Measurements from ENCODE around the gene SLC7A9. TPM values are rescaled to one million over a fixed set of nuclear protein-coding genes. Genes with fewer than 3 reads are reported as not detected.
A peak's percentile ranks its signal among the peaks of the same experiment; 100 is the strongest.
"Not testable (repeated sequence)": the region's sequence is repeated elsewhere in the genome, so short reads cannot be mapped to it uniquely, and the experiment has no call there.

SLC7A9 gene
- total and polyA plus RNA-seq, 4 experiments from 2014 or later = 0.86 to 1.5 TPM; not detected in 2

DNA sequence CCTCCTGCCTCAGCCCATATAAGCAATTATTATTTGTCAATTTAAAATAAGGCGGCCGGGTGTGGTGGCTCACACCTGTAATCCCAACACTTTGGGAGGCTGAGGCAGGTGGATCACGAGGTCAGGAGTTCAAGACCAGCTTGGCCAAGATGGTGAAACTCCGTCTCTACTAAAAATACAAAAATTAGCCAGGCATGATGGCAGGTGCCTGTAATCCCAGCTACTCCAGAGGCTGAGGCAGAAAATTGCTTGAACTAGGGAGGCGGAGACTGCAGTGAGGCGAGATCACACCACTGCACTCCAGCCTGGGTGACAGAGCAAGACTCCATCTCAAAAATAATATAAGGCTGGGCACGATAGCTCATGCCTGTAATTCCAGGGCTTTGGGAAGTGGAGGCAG lies 12.7 kb downstream of the SLC7A9 start:
- H3K27ac ChIP-seq (ENCODE audit: low read depth, low read length); H3K9me3 ChIP-seq (ENCODE audit: control insufficient read depth in 1 of 2, low read length in 2 of 2); H3K4me1 ChIP-seq (ENCODE audit: insufficient read depth, low read length); H3K9me3 Mint-ChIP-seq; H3K27me3 Mint-ChIP-seq; H3K36me3 ChIP-seq (ENCODE audit: insufficient read depth, low read length); H3K4me1 Mint-ChIP-seq; POLR2A ChIA-PET (ENCODE audit: partially characterized antibody); intact Hi-C loops (cut with micrococcal nuclease); CTCF ChIA-PET (ENCODE audit: partially characterized antibody); H3K27me3 ChIP-seq (ENCODE audit: insufficient read depth, low read length); DNase-seq; H3K27ac Mint-ChIP-seq; H3K4me3 Mint-ChIP-seq; H3K36me3 Mint-ChIP-seq; H3K4me3 ChIP-seq (ENCODE audit: low read length in 2 of 2): not testable (repeated sequence)

- CTCF ChIA-PET (ENCODE audit: partially characterized antibody) = no interaction called here
- no peak overlapping the region for H3K27ac Mint-ChIP-seq
- POLR2A ChIA-PET (ENCODE audit: partially characterized antibody) = no interaction called here
- no peak for DNase-seq
- Histone ChIP-seq H3K9me3 (ENCODE audit: control insufficient read depth in 1 of 2, low read length in 2 of 2) (no peaks in the 10 kb centered on the region), H3K36me3 (ENCODE audit: insufficient read depth, low read length) (no peaks in the 10 kb centered on the region), H3K4me3 (ENCODE audit: low read length in 2 of 2) (no peak overlapping the region), H3K27me3 (ENCODE audit: insufficient read depth, low read length) (no peaks in the 10 kb centered on the region), H3K4me1 (ENCODE audit: insufficient read depth, low read length) (no peaks in the 10 kb centered on the region), H3K27ac (ENCODE audit: low read depth, low read length) (no peak overlapping the region)
- H3K27me3 Mint-ChIP-seq = no peaks in the 10 kb centered on the region
- H3K4me3 Mint-ChIP-seq = no peak overlapping the region
- peaks cover 0 to 10% (median 1%) of the 10 kb centered on the region in 8 donors for H3K9me3 Mint-ChIP-seq
- intact Hi-C loops (cut with micrococcal nuclease) = no loop called here
- no peaks in the 10 kb centered on the region for H3K36me3 Mint-ChIP-seq
- H3K4me1 Mint-ChIP-seq = no peaks in the 10 kb centered on the region
Measured at GRCh38 chr19:32852216-32852615, 17.4 kb downstream of the SLC7A9 start.

DNA sequence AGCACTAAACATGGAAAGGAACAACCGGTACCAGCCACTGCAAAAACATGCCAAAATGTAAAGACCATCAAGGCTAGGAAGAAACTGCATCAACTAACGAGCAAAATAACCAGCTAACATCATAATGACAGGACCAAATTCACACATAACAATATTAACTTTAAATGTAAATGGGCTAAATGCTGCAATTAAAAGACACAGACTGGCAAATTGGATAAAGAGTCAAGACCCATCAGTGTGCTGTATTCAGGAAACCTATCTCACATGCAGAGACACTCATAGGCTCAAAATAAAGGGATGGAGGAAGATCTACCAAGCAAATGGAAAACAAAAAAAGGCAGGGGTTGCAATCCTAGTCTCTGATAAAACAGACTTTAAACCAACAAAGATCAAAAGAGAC lies 21.5 kb downstream of the SLC7A9 start:
- CTCF ChIA-PET (ENCODE audit: partially characterized antibody); H3K4me1 ChIP-seq (ENCODE audit: insufficient read depth, low read length); H3K27ac ChIP-seq (ENCODE audit: low read depth, low read length); H3K27me3 ChIP-seq (ENCODE audit: insufficient read depth, low read length); DNase-seq; intact Hi-C loops (cut with micrococcal nuclease); H3K36me3 ChIP-seq (ENCODE audit: insufficient read depth, low read length); H3K4me3 Mint-ChIP-seq; H3K27me3 Mint-ChIP-seq; H3K4me3 ChIP-seq (ENCODE audit: low read length in 2 of 2); POLR2A ChIA-PET (ENCODE audit: partially characterized antibody); H3K9me3 ChIP-seq (ENCODE audit: control insufficient read depth in 1 of 2, low read length in 2 of 2); H3K27ac Mint-ChIP-seq; H3K36me3 Mint-ChIP-seq; H3K9me3 Mint-ChIP-seq: not testable (repeated sequence)
- H3K4me1 Mint-ChIP-seq = peaks cover 0 to 18% (median 6%) of the 10 kb centered on the region in 4 donors

- Histone ChIP-seq H3K36me3 (ENCODE audit: insufficient read depth, low read length) (no peaks in the 10 kb centered on the region), H3K4me1 (ENCODE audit: insufficient read depth, low read length) (no peaks in the 10 kb centered on the region), H3K4me3 (ENCODE audit: low read length in 2 of 2) (no peak overlapping the region), H3K27me3 (ENCODE audit: insufficient read depth, low read length) (no peaks in the 10 kb centered on the region), H3K9me3 (ENCODE audit: control insufficient read depth in 1 of 2, low read length in 2 of 2) (no peaks in the 10 kb centered on the region), H3K27ac (ENCODE audit: low read depth, low read length) (no peak overlapping the region)
- Mint-ChIP-seq H3K9me3 (peaks cover 0 to 30% (median 18%) of the 10 kb centered on the region in 8 donors), H3K36me3 (peaks cover 2 to 15% of the 10 kb centered on the region in 2 donors), H3K27ac (no peak overlapping the region), H3K27me3 (no peaks in the 10 kb centered on the region), H3K4me1 (peaks cover 0 to 22% (median 8%) of the 10 kb centered on the region in 4 donors), H3K4me3 (no peak overlapping the region)
- ChIA-PET POLR2A (ENCODE audit: partially characterized antibody) (no interaction called here), CTCF (ENCODE audit: partially characterized antibody) (interaction anchor here (0.5 kb wide), 1 partner anchor 10 kb away, joined by 4 read pairs; no protein-coding TSS in a partner anchor)
- intact Hi-C loops (cut with micrococcal nuclease) = no loop called here
- DNase-seq = no peak
Measured at GRCh38 chr19:32843716-32844245, 25.8 kb downstream of the SLC7A9 start.

- Mint-ChIP-seq H3K36me3 (peaks cover 2 to 15% of the 10 kb centered on the region in 2 donors), H3K27ac (no peak overlapping the region), H3K4me3 (no peak overlapping the region), H3K27me3 (peaks cover 0 to under 1% of the 10 kb centered on the region in 2 donors), H3K9me3 (peaks cover 0 to 31% (median 15%) of the 10 kb centered on the region in 8 donors), H3K4me1 (peaks cover 4 to 27% (median 9%) of the 10 kb centered on the region in 4 donors)
- POLR2A ChIA-PET (ENCODE audit: partially characterized antibody) = no interaction called here
- intact Hi-C loops (cut with micrococcal nuclease) = no loop called here
- Histone ChIP-seq H3K27ac (ENCODE audit: low read depth, low read length) (no peak overlapping the region), H3K4me1 (ENCODE audit: insufficient read depth, low read length) (no peaks in the 10 kb centered on the region), H3K9me3 (ENCODE audit: control insufficient read depth in 1 of 2, low read length in 2 of 2) (no peaks in the 10 kb centered on the region), H3K4me3 (ENCODE audit: low read length in 2 of 2) (no peak overlapping the region), H3K27me3 (ENCODE audit: insufficient read depth, low read length) (no peaks in the 10 kb centered on the region), H3K36me3 (ENCODE audit: insufficient read depth, low read length) (no peaks in the 10 kb centered on the region)
- no peak for DNase-seq
- CTCF ChIA-PET (ENCODE audit: partially characterized antibody) = no interaction called here
Measured at GRCh38 chr19:32842061-32842460, 27.5 kb downstream of the SLC7A9 start.

GRCh38 chr19:32837531-32837930 lies 32.0 kb downstream of the SLC7A9 start:
- Mint-ChIP-seq H3K4me1 (peaks cover 4 to 11% (median 6%) of the 10 kb centered on the region in 4 donors), H3K36me3 (peaks cover 2 to 15% of the 10 kb centered on the region in 2 donors), H3K27me3 (peaks cover 0 to 2% of the 10 kb centered on the region in 2 donors), H3K27ac (no peak overlapping the region), H3K9me3 (peaks cover 0 to 24% (median 15%) of the 10 kb centered on the region in 8 donors), H3K4me3 (no peak overlapping the region)
- no peak for DNase-seq
- CTCF ChIA-PET (ENCODE audit: partially characterized antibody) = no interaction called here
- Histone ChIP-seq H3K27me3 (ENCODE audit: insufficient read depth, low read length) (no peaks in the 10 kb centered on the region), H3K9me3 (ENCODE audit: control insufficient read depth in 1 of 2, low read length in 2 of 2) (no peaks in the 10 kb centered on the region), H3K27ac (ENCODE audit: low read depth, low read length) (no peak overlapping the region), H3K4me1 (ENCODE audit: insufficient read depth, low read length) (no peaks in the 10 kb centered on the region), H3K4me3 (ENCODE audit: low read length in 2 of 2) (no peak overlapping the region), H3K36me3 (ENCODE audit: insufficient read depth, low read length) (no peaks in the 10 kb centered on the region)
- intact Hi-C loops (cut with micrococcal nuclease) = no loop called here
- POLR2A ChIA-PET (ENCODE audit: partially characterized antibody) = no interaction called here

- intact Hi-C loops (cut with micrococcal nuclease); H3K27me3 Mint-ChIP-seq; H3K9me3 Mint-ChIP-seq; H3K27ac Mint-ChIP-seq; POLR2A ChIA-PET (ENCODE audit: partially characterized antibody); H3K27me3 ChIP-seq (ENCODE audit: insufficient read depth, low read length); H3K4me3 Mint-ChIP-seq; H3K27ac ChIP-seq (ENCODE audit: low read depth, low read length); DNase-seq; H3K36me3 Mint-ChIP-seq; H3K36me3 ChIP-seq (ENCODE audit: insufficient read depth, low read length); H3K4me3 ChIP-seq (ENCODE audit: low read length in 2 of 2); CTCF ChIA-PET (ENCODE audit: partially characterized antibody); H3K9me3 ChIP-seq (ENCODE audit: control insufficient read depth in 1 of 2, low read length in 2 of 2); H3K4me1 ChIP-seq (ENCODE audit: insufficient read depth, low read length): not testable (repeated sequence)
- peaks cover 4 to 21% (median 13%) of the 10 kb centered on the region in 4 donors for H3K4me1 Mint-ChIP-seq
Measured at GRCh38 chr19:32833388-32833787, 36.2 kb downstream of the SLC7A9 start.

DNA sequence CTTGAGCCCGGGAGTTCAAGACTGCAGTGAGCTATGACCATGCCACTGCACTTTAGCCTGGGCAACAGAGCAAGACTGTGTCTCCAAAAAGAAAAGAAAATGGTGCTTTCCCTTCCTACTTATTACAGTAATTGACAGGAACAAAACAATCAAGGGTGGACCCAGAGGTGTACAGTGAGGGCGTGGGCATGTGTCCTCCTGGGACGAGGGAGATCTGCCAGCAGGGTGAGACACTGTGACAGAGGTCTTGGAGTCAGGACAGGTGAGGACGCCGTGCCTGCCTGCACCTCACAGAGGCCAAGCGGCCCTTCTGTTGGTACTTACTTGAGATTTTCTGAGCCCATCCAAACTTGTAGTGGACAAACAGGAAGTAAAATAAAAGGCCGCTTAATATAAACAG lies 36.7 kb downstream of the SLC7A9 start:
- CTCF ChIA-PET (ENCODE audit: partially characterized antibody) = not testable (repeated sequence)
- peak overlapping the region in 1 of 7 donors; percentile 16 for H3K27ac Mint-ChIP-seq

More for the DNA sequence above, 36.7 kb downstream of the SLC7A9 start:
- H3K36me3 Mint-ChIP-seq; H3K27ac ChIP-seq (ENCODE audit: low read depth, low read length); H3K4me1 ChIP-seq (ENCODE audit: insufficient read depth, low read length); intact Hi-C loops (cut with micrococcal nuclease); H3K9me3 ChIP-seq (ENCODE audit: control insufficient read depth in 1 of 2, low read length in 2 of 2); H3K4me3 ChIP-seq (ENCODE audit: low read length in 2 of 2); H3K27me3 Mint-ChIP-seq; H3K4me3 Mint-ChIP-seq; H3K36me3 ChIP-seq (ENCODE audit: insufficient read depth, low read length); POLR2A ChIA-PET (ENCODE audit: partially characterized antibody); DNase-seq; H3K27me3 ChIP-seq (ENCODE audit: insufficient read depth, low read length); H3K9me3 Mint-ChIP-seq: not testable (repeated sequence)
- peaks cover 3 to 25% (median 13%) of the 10 kb centered on the region in 4 donors for H3K4me1 Mint-ChIP-seq
